Measurements from ENCODE around the gene VASP.

- TF ChIP-seq, protein P1, sequence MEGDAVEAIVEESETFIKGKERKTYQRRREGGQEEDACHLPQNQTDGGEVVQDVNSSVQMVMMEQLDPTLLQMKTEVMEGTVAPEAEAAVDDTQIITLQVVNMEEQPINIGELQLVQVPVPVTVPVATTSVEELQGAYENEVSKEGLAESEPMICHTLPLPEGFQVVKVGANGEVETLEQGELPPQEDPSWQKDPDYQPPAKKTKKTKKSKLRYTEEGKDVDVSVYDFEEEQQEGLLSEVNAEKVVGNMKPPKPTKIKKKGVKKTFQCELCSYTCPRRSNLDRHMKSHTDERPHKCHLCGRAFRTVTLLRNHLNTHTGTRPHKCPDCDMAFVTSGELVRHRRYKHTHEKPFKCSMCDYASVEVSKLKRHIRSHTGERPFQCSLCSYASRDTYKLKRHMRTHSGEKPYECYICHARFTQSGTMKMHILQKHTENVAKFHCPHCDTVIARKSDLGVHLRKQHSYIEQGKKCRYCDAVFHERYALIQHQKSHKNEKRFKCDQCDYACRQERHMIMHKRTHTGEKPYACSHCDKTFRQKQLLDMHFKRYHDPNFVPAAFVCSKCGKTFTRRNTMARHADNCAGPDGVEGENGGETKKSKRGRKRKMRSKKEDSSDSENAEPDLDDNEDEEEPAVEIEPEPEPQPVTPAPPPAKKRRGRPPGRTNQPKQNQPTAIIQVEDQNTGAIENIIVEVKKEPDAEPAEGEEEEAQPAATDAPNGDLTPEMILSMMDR (IDR thresholded peaks at IDR 0.05): no peak
- no peak for TF ChIP-seq POLR2A (IDR thresholded peaks at IDR 0.05)
Measured at GRCh38 chr19:45539459-45539858, 32.2 kb downstream of the VASP start.

Data from testis (tissue), 2 donors.